Caco-2 (cell line): ENCODE data around the gene MBD5. TPM values are rescaled to one million over a fixed set of nuclear protein-coding genes. Genes with fewer than 3 reads are reported as not detected.

Experiments
- BruUV-seq: library from RNA; stranded (reverse); fragments of 400-500 nt; replicated peaks from 2 replicates; lab custom pipeline; 2021; lab: Mats Ljungman, UMichigan
- CTCF ChIA-PET: fragments of 300-600 bp; sonication (Branson Sonifier 250); formaldehyde crosslinking; loops from one replicate; lab custom pipeline; 2022; ENCODE audit warnings: antibody characterized with exemption; lab: Charles Lee
- POLR2A ChIA-PET: fragments of 300-600 bp; sonication (Branson Sonifier 250); formaldehyde crosslinking; loops from one replicate; lab custom pipeline; 2022; ENCODE audit warnings: antibody characterized with exemption; lab: Charles Lee
- DNase-seq, 2 experiments: peaks; one replicate each; pipeline versions ENCODE4 v3.0.0 to v3.0.0-alpha.2; 2020 to 2022
- H3K27me3 ChIP-seq: replicated peaks from 2 replicates; pipeline ENCODE4 v1.6.0; 2011; ENCODE audit warnings: low read length; ENCODE audit not compliant: control insufficient read depth, insufficient read depth
- H3K36me3 ChIP-seq: 2 replicates; pipeline ENCODE4 v1.5.1; 2011; ENCODE audit warnings: low read length; ENCODE audit not compliant: control insufficient read depth, insufficient read depth
- H3K4me1 ChIP-seq: fragments of 250-450 bp; sonication (Bioruptor Pico); 2 replicates; pipeline ENCODE4 v1.5.1; 2020; ENCODE audit warnings: mild to moderate bottlenecking
- H3K4me3 ChIP-seq: 2 replicates; pipeline ENCODE4 v1.5.1; 2011; ENCODE audit warnings: low read depth, mild to moderate bottlenecking, control low read depth, low read length
- H3K9me3 ChIP-seq: fragments of 250-450 bp; sonication (Bioruptor Pico); 2 replicates; pipeline ENCODE4 v1.5.1; 2020; ENCODE audit warnings: mild to moderate bottlenecking, moderate library complexity
- H3K27ac Mint-ChIP-seq: one replicate; pipeline ENCODE4 v1.8.0; 2022; ENCODE audit warnings: mixed read lengths; ENCODE audit not compliant: unreplicated experiment
- H3K27me3 Mint-ChIP-seq: one replicate; pipeline ENCODE4 v1.8.0; 2022; ENCODE audit warnings: mixed read lengths; ENCODE audit not compliant: insufficient read depth, unreplicated experiment
- H3K36me3 Mint-ChIP-seq: one replicate; pipeline ENCODE4 v1.8.0; 2022; ENCODE audit warnings: mild to moderate bottlenecking, mixed read lengths; ENCODE audit not compliant: insufficient read depth, unreplicated experiment
- H3K4me1 Mint-ChIP-seq: one replicate; pipeline ENCODE4 v1.8.0; 2022; ENCODE audit warnings: low read depth, mixed read lengths; ENCODE audit not compliant: unreplicated experiment
- H3K4me3 Mint-ChIP-seq: one replicate; pipeline ENCODE4 v1.8.0; 2022; ENCODE audit warnings: mild to moderate bottlenecking, moderate library complexity, mixed read lengths; ENCODE audit not compliant: unreplicated experiment
- H3K9me3 Mint-ChIP-seq: one replicate; pipeline ENCODE4 v1.8.0; 2022; ENCODE audit warnings: mixed read lengths; ENCODE audit not compliant: unreplicated experiment
- CTCF ChIP-seq, 2 experiments: fragments of 200-600 bp in 1 of 2; IDR thresholded peaks; 1 replicate in 1 of 2; 2 replicates in 1 of 2; pipeline versions ENCODE4 v1.5.1 to v1.8.0; 2011 to 2022; ENCODE audit warnings: antibody characterized with exemption in 1 of 2, control low read depth in 1 of 2, inconsistent platforms in 1 of 2, low read depth in 1 of 2, low read length in 1 of 2, mild to moderate bottlenecking in 1 of 2, moderate library complexity in 1 of 2; ENCODE audit not compliant: insufficient read depth in 1 of 2, severe bottlenecking in 1 of 2, unreplicated experiment in 1 of 2
- intact Hi-C: fragments of 100-400 bp; cut with micrococcal nuclease; formaldehyde crosslinking; loops from one replicate; pipeline ENCODE4 v1.10.0; 2022; ENCODE audit not compliant: unreplicated experiment
- total RNA-seq: library from RNA; stranded (reverse); gene quantifications from 2 replicates; pipeline ENCODE4 v1.2.3, GENCODE V29; 2022

The MBD5 gene
- total RNA-seq, 1 experiment from 2014 or later: 23.7 TPM

- H3K9me3 Mint-ChIP-seq: no peaks in the 10 kb centered on the region
- intact Hi-C loops: no loop called here
Observed at GRCh38 chr2:148461876-148462275, 441.0 kb downstream of the MBD5 start.

GRCh38 chr2:148475626-148476025, 454.7 kb downstream of the MBD5 start:
- DNase-seq: no peak
- ChIA-PET POLR2A (no interaction called here), CTCF (no interaction called here)
- no peaks in the 10 kb centered on the region for H3K27me3 ChIP-seq
- H3K4me3 ChIP-seq: no peak overlapping the region
- Mint-ChIP-seq H3K4me3 (no peak overlapping the region), H3K4me1 (no peaks in the 10 kb centered on the region), H3K36me3 (no peaks in the 10 kb centered on the region), H3K27me3 (peaks cover 4% of the 10 kb centered on the region), H3K27ac (no peak overlapping the region), H3K9me3 (no peaks in the 10 kb centered on the region)
- intact Hi-C loops: no loop called here
- no TSS peak for BruUV-seq
- no peaks in the 10 kb centered on the region for H3K36me3 ChIP-seq
- TF ChIP-seq CTCF (IDR thresholded peaks at IDR 0.05; ENCODE audit: insufficient read depth in 1 of 2, low read depth in 1 of 2, low read length in 1 of 2, severe bottlenecking in 1 of 2, unreplicated experiment in 1 of 2): no peak
- no peaks in the 10 kb centered on the region for H3K9me3 ChIP-seq
- H3K4me1 ChIP-seq: no peaks in the 10 kb centered on the region

More at GRCh38 chr2:148461876-148462275, 441.0 kb downstream of the MBD5 start:
- H3K9me3 ChIP-seq: no peaks in the 10 kb centered on the region
- no peaks in the 10 kb centered on the region for H3K36me3 ChIP-seq
- no peak for DNase-seq
- no peaks in the 10 kb centered on the region for H3K36me3 Mint-ChIP-seq
- no peaks in the 10 kb centered on the region for H3K27me3 ChIP-seq
- H3K27me3 Mint-ChIP-seq: no peaks in the 10 kb centered on the region
- BruUV-seq: no TSS peak
- H3K27ac Mint-ChIP-seq: no peak overlapping the region
- CTCF ChIA-PET: no interaction called here
- POLR2A ChIA-PET: no interaction called here
- H3K4me1 Mint-ChIP-seq: no peaks in the 10 kb centered on the region
- no peak overlapping the region for H3K4me3 Mint-ChIP-seq
- TF ChIP-seq CTCF (IDR thresholded peaks at IDR 0.05; ENCODE audit: insufficient read depth in 1 of 2, low read depth in 1 of 2, low read length in 1 of 2, severe bottlenecking in 1 of 2, unreplicated experiment in 1 of 2): no peak
- H3K4me3 ChIP-seq: no peak overlapping the region
- no peaks in the 10 kb centered on the region for H3K4me1 ChIP-seq

- Mint-ChIP-seq H3K27ac (no peak overlapping the region), H3K4me1 (no peaks in the 10 kb centered on the region), H3K4me3 (no peak overlapping the region), H3K9me3 (no peaks in the 10 kb centered on the region), H3K36me3 (no peaks in the 10 kb centered on the region), H3K27me3 (peaks cover 16% of the 10 kb centered on the region)
- TF ChIP-seq CTCF (IDR thresholded peaks at IDR 0.05; ENCODE audit: insufficient read depth in 1 of 2, low read depth in 1 of 2, low read length in 1 of 2, severe bottlenecking in 1 of 2, unreplicated experiment in 1 of 2): no peak
- no peak for DNase-seq
- no TSS peak for BruUV-seq
- Histone ChIP-seq H3K36me3 (no peaks in the 10 kb centered on the region), H3K4me3 (no peak overlapping the region), H3K4me1 (no peaks in the 10 kb centered on the region), H3K9me3 (no peaks in the 10 kb centered on the region), H3K27me3 (no peaks in the 10 kb centered on the region)
- intact Hi-C loops: no loop called here
- ChIA-PET CTCF (no interaction called here), POLR2A (no interaction called here)
Observed at GRCh38 chr2:148479398-148479797, 458.5 kb downstream of the MBD5 start.
